Heart left ventricle (tissue), 13 donors: Measurements from ENCODE around the gene RBMX.

Experiments used
- CTCF ChIP-seq, 12 donors: fragments of 200-600 bp; sonication (generic) in 4 of 12; IDR thresholded peaks; one replicate each; pipeline versions ENCODE4 v1.5.0 to v1.8.0; 2018 to 2022; ENCODE audit warnings: antibody characterized with exemption in 12 of 12, mild to moderate bottlenecking in 5 of 12
- POLR2A ChIP-seq, 2 donors: fragments of 450-650 bp; IDR thresholded peaks; one replicate each; pipeline ENCODE4 v1.6.1; 2017; ENCODE audit warnings: antibody characterized with exemption in 2 of 2, mild to moderate bottlenecking in 2 of 2, moderate library complexity in 2 of 2
- donor health status: ischemic (EF 13 %, LVEDD 7.1; RV severe dilation, severe dysfunction).
- donor health status: DM: no; HTN: yes; CAD: no.
- donor health status: DM: no; HTN: no; CAD: no.
- donor health status: ischemic (EF 25% LVEDD 6.9; RV normal size, moderate dysfunction).
- donor health status: ischemic (EF 25% LVEDD 5.7; RV mildly dilated, moderate dysfunction).
- donor health status: ischemic (EF 35%, LVEDD 5.7; RV mildly dilated, moderate dysfunction).
- donor health status: nonischemic (EF 11% LVEDD 7.7; RV severe dilation, severe dysfunction).
- donor health status: DM: yes; HTN: yes; CAD: no.
- donor health status: PGD.
- donor health status: ischemic (EF 29% LVEDD 5.4; RV normal size, mild dysfunction).
- donor health status: nonischemic (EF 23%, LVEDD 6.1; RV moderate dilation, normal function).

GRCh38 chrX:136907621-136908020 is 27.1 kb upstream of the RBMX start:
- TF ChIP-seq CTCF (IDR thresholded peaks at IDR 0.05), result no peak
- no peak for TF ChIP-seq POLR2A (IDR thresholded peaks at IDR 0.05)
